HG03565 (cell line): ENCODE measurements around the gene C2CD2.
"Not testable (repeated sequence)": the region's sequence is repeated elsewhere in the genome, so short reads cannot be mapped to it uniquely, and the experiment has no call there.

Experiments
- ATAC-seq: cut with Tn5 transposase; IDR thresholded peaks from one replicate; pipeline ENCODE4 v1.9.1; 2021; ENCODE audit warnings: mild to moderate bottlenecking, moderate library complexity; ENCODE audit not compliant: unreplicated experiment

The C2CD2 gene

GRCh38 chr21:41953831-41954653 is at the start of gene C2CD2:
C2CD2 (minus strand) TSS chr21:41954018; CDS start chr21:41953648, 370 bp downstream.
- peak; percentile 28 for ATAC-seq

GRCh38 chr21:42003051-42003461 is 49.2 kb upstream of the C2CD2 start:
- no peak for ATAC-seq

GRCh38 chr21:42002421-42002958 is 48.7 kb upstream of the C2CD2 start:
- peak; percentile 73 for ATAC-seq

- ATAC-seq = no peak
Observed at GRCh38 chr21:42001781-42002180, 48.0 kb upstream of the C2CD2 start.

GRCh38 chr21:42000908-42001307 is 47.1 kb upstream of the C2CD2 start:
- ATAC-seq = no peak

- no peak for ATAC-seq
Observed at GRCh38 chr21:41997657-41998056, 43.8 kb upstream of the C2CD2 start.

- ATAC-seq = no peak
Observed at GRCh38 chr21:41995577-41995976, 41.8 kb upstream of the C2CD2 start.

GRCh38 chr21:41994613-41995012 is 40.8 kb upstream of the C2CD2 start:
- not testable (repeated sequence) for ATAC-seq

GRCh38 chr21:41993744-41994143 is 39.9 kb upstream of the C2CD2 start:
- no peak for ATAC-seq

- ATAC-seq = no peak
Observed at GRCh38 chr21:41992576-41992975, 38.8 kb upstream of the C2CD2 start.

GRCh38 chr21:41991659-41992058 is 37.8 kb upstream of the C2CD2 start:
- no peak for ATAC-seq

GRCh38 chr21:41989698-41990097 is 35.9 kb upstream of the C2CD2 start:
- ATAC-seq = no peak

- ATAC-seq = no peak
Observed at GRCh38 chr21:41987310-41987709, 33.5 kb upstream of the C2CD2 start.

GRCh38 chr21:41985662-41986416 is 32.0 kb upstream of the C2CD2 start:
- ATAC-seq = no peak

GRCh38 chr21:41983229-41983628 is 29.4 kb upstream of the C2CD2 start:
- ATAC-seq = no peak

- ATAC-seq = no peak
Observed at GRCh38 chr21:41980561-41980960, 26.7 kb upstream of the C2CD2 start.

GRCh38 chr21:41979751-41980369 is 26.0 kb upstream of the C2CD2 start:
- no peak for ATAC-seq

GRCh38 chr21:41979335-41979734 is 25.5 kb upstream of the C2CD2 start:
- ATAC-seq = no peak

GRCh38 chr21:41977034-41977950 is 23.5 kb upstream of the C2CD2 start:
- no peak for ATAC-seq

GRCh38 chr21:41976611-41977010 is 22.8 kb upstream of the C2CD2 start:
- no peak for ATAC-seq
